GM18508 (cell line): ENCODE results near the gene IGF2BP2.
"Not testable (repeated sequence)": the region's sequence is repeated elsewhere in the genome, so short reads cannot be mapped to it uniquely, and the experiment has no call there.

Experiments used
- ATAC-seq: cut with Tn5 transposase; IDR thresholded peaks from one replicate; pipeline ENCODE4 v1.9.1; 2021; ENCODE audit warnings: moderate number of reproducible peaks; ENCODE audit not compliant: insufficient read depth, unreplicated experiment

Gene IGF2BP2

DNA sequence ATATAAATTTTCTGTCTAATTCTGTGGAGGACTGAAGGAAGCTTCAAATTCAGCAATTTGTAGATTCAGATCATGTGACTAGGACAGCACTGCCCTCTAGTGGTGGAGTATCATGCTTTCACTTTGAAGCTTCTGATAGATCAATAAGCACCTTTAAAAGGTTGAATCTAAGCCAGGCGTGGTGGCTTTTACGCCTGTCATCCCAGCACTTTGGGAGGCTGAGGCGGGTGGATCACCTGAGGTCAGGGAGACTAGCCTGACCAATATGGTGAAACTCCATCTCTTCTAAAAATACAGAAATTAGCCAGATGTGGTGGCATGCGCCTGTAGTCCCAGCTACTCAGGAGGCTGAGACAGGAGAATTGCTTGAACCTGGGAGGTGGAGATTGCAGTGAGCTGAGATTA, 56.3 kb downstream of the IGF2BP2 start:
- not testable (repeated sequence) for ATAC-seq

DNA sequence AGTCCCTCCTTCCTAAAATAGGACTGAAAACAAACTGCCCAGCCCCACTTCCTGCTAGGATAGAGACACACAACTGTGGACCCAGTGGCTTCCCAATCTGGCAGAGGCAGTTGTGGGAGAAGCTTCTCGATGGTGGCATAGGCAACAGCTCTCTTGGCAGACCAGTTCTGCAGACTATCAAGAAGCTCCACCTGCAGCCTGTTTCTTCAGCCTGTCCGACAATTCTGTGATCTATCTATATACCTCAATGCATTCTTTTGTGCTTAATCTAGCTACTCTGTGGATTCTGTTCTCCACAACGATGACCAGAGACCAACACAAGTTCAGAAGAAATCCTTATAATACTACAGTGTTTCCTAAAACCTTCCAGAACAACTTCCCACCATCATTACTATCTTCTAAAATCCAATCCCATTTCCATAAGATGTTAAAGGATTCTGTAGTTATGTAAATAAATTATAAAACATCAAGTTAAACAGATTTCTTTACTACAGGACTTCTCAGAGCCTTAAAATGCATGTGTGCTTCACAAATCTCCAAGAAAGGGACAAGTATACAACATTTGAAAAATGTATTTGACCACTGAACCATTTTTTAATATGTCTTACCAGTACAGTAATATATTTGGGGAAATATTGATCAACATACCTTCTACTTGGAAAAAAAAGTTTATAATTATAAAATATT, 57.7 kb downstream of the IGF2BP2 start:
- ATAC-seq = no peak

DNA sequence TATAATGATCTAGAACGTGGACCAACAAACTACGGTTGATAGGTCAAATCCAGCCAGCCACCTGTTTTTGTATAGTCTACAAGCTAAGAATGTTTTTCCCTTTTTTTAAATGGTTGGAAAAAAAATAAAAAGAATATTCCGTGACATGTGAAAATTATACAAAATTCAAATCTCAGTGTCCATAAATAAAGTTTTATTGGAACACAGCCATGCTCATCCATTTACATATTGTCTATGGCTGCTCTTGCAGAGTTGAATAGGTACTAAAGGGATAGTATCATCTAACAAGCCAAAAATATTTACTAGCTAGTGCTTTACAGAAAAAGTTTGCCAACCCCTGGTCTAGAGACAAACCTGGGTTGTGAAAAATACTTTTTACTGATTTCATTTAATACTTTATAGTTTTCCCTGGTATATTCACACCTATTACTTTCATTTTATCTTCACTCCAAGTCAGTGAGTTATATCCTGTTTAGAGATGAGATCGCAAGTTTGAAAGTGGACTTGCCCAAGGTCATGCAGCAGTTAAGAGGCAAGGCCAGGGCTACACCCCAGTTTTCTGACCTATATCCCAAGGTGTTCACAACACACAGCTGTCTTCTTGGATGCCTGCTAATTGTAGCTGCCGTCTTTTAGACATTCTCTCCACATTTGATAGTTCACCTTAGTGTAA, 58.4 kb downstream of the IGF2BP2 start:
- no peak for ATAC-seq

DNA sequence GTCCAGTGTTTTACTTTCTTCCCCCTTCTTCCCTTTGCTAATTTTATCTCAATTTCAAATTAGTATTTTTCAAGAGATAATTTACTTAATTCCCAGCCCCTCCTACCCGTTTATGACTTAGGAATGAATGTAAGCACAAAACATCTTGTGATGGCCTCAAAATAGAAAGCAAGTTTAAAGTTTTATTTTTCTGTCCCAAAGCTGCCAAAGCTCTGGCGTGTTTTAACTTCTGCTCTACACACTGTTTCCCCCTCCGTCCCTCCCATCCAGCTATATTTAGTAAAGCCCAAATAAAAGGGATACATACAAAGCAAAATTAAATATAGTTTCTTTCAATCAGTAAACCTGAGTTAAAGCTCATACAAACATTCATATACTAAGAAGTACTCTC, 59.9 kb downstream of the IGF2BP2 start:
- no peak for ATAC-seq

- no peak for ATAC-seq
These were observed 60.5 kb downstream of the IGF2BP2 start for GRCh38 chr3:185764163-185764979.

DNA sequence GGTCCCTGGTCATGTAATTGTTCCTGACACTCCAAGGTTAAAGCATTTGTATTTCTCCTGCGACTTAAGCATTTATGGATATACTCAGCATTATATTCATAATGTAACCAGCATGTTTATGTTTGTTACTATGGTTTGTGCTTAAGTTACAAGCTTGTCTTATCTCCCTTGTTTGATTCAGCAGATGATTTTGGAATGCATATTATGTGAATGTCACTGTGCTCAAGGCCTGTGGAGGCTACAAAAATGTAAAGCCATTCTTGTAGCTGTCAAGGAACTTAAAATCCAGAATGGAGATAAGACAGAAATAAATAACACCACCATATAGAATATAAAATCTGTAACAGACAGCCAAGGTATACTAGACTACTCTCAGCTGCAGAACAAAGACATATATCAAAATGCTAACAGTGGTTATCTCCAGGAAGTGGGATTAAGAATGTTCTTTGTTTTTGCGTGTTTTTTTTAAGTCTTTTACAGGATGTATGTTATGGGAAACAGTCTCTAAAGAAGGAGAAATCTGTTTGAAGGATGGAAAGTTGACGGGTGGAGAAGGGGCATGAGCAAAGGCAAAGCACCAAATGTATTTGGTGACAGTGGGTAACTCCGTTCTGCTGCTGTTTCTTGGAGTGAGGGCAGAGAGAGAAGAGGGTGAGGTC, 61.4 kb downstream of the IGF2BP2 start:
- ATAC-seq = no peak

DNA sequence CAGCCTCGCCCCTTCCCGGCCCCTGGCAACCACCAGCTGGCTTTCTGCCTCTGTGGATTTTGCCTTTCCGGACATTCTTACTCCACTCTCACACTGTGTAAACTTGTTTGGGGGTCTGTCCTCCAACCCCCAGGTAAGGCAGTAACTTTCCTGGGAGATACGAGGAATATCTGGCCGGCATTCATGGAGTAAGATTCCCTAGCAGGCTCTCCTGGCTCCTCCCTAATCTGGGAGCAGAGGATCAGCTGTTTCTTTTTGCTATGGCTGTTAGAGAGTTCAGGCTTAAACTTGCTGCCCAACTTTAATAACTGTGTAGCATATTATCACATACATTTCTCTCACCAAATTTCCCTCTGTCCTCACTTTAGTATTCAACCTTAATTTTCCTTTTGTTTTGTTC, 64.3 kb downstream of the IGF2BP2 start:
- no peak for ATAC-seq

- ATAC-seq = no peak
These were observed 64.8 kb downstream of the IGF2BP2 start for GRCh38 chr3:185760088-185760487.

GRCh38 chr3:185759512-185759911, 65.3 kb downstream of the IGF2BP2 start:
- no peak for ATAC-seq

GRCh38 chr3:185758912-185759311, 65.9 kb downstream of the IGF2BP2 start:
- no peak for ATAC-seq

DNA sequence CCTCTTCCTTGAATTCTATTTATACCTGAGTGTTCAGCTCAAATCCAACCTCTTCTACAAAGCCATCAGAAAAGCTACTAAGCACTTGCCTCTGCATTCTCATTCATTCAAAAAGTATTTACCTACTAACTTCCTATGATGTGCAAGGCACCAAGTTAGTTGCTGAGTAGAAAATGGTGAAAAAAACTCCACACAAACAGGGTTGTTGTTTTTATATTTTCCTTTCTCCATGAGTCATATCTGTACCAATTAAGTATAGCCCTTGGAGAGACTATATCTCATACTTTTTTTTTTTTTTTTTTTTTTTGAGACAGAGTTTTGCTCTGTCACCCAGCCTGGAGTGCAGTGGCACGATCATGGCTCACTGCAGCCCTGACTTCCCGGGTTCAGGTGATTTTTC, 67.7 kb downstream of the IGF2BP2 start:
- no peak for ATAC-seq

- no peak for ATAC-seq
These were observed 68.4 kb downstream of the IGF2BP2 start for GRCh38 chr3:185756477-185756876.

- no peak for ATAC-seq
These were observed 69.9 kb downstream of the IGF2BP2 start for GRCh38 chr3:185754920-185755319.

DNA sequence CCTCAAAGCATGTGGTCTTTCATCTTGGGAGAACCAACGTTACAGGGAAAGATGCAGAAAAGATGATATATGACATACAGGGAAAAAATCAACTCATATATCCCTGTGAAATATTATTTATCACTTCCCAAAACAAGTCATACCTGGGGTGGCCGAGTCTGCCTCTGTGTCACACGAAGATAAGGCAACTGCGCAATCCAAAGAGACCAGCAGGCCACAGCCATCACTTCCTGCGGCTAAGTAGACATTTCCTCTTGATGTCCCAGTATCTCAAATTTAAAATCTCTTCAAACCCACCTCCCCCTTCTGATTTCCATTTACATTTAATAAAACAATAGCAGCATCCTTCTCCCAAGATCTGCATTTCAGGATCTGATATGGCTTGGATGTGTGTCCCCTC, 71.5 kb downstream of the IGF2BP2 start:
- no peak for ATAC-seq

GRCh38 chr3:185750702-185751101, 74.1 kb downstream of the IGF2BP2 start:
- no peak for ATAC-seq

DNA sequence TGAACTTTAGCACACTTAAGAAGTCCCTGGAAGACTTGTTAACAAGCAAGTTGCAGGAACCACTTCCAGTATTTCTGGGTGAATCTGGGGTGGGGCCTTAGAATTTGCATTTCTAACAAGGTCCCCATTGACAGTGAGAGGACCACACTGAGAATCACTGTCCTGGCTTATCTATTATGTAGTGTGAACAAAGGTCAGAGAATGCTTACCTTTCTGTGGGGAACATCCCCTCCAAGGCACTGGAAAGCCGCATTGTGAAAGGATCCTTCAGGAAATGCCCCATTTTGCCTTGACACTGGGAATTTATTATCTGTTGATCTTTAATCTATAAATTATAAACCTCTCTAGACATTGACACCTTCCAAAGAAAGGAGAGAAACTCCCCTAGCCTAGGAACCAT, 74.8 kb downstream of the IGF2BP2 start:
- ATAC-seq = no peak

- no peak for ATAC-seq
These were observed 78.4 kb downstream of the IGF2BP2 start for GRCh38 chr3:185746470-185746869.

DNA sequence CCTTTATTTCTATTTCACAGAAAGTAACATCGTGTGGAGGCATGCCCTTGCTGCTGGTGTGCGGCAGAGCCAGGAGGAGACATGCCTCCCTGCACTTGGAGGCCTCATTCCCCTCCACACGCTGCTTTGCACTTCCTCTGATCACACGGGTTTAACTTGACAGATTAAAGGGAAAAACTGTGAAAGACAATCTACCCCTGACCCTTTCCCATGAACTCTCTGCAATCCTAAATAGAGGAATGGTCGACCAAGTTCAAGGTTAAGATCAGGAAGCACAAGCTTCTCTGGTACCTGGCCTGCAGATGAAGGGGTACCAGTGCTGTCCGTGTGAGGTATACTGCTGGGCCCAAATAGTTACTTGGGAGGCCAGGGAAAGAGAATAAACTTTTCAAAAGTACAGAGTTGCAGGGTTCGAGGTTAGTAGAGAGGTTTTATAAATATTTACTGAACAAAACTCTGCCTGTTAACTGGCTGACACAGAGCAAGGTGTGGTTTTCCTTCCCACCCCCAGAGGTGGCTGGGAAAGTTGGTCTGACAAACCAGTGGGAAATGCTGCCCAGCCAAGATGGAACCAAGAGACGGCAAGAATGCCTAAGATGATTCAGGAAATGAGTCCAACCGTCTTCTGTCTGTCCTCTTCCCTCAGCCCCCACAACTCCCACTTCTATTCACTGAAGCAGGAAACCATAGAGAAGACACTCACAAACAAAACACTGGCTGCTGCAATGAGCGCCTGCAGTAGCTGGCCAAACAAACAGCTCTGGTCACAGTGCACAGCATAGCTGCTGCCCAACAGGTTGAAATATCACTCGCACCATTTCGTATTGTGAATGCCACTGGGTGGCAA, 79.6 kb downstream of the IGF2BP2 start:
- no peak for ATAC-seq

- ATAC-seq = no peak
These were observed 83.3 kb downstream of the IGF2BP2 start for GRCh38 chr3:185741586-185741985.

DNA sequence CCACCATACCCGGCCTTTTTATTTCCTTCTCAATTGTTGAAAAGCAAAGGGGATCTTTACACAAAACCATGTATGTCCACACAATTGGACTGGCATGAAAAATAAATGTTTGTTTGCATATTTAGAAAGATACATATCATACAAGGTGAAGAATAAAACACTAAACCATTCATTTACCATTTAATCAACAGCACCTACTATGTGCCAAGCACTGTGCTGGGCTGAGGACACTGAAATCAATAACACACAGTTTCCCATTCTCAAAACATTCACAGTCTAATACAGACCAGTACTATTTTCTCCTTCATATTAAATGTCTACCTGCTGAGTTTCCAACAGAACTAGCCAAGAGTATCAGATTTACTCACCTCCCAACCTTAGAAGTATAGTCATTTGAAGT, 84.7 kb downstream of the IGF2BP2 start:
- no peak for ATAC-seq
